HG03342 (cell line): ENCODE results near the gene CDH4.

Experiments
- ATAC-seq: cut with Tn5 transposase; IDR thresholded peaks from one replicate; pipeline ENCODE4 v1.9.1; 2021; ENCODE audit warnings: mild to moderate bottlenecking, moderate library complexity; ENCODE audit not compliant: unreplicated experiment

CDH4 gene

GRCh38 chr20:61878478-61879302 lies 626.6 kb downstream of the CDH4 start:
- ATAC-seq = no peak

GRCh38 chr20:61879303-61879620 lies 627.2 kb downstream of the CDH4 start:
- no peak for ATAC-seq

- no peak for ATAC-seq
Measured at GRCh38 chr20:61879694-61880093, 627.6 kb downstream of the CDH4 start.

GRCh38 chr20:61880706-61881105 lies 628.6 kb downstream of the CDH4 start:
- ATAC-seq = no peak

- no peak for ATAC-seq
Measured at GRCh38 chr20:61881416-61881815, 629.4 kb downstream of the CDH4 start.

GRCh38 chr20:61881861-61882260 lies 629.8 kb downstream of the CDH4 start:
- ATAC-seq = no peak

- ATAC-seq = no peak
Measured at GRCh38 chr20:61882716-61883615, 630.9 kb downstream of the CDH4 start.

GRCh38 chr20:61883857-61884393 lies 631.9 kb downstream of the CDH4 start:
- ATAC-seq = no peak

GRCh38 chr20:61884571-61885389 lies 632.7 kb downstream of the CDH4 start:
- no peak for ATAC-seq

GRCh38 chr20:61885759-61886715 lies 634.0 kb downstream of the CDH4 start:
- no peak for ATAC-seq

GRCh38 chr20:61886721-61887595 lies 634.9 kb downstream of the CDH4 start:
- ATAC-seq = no peak

GRCh38 chr20:61887596-61888093 lies 635.6 kb downstream of the CDH4 start:
- ATAC-seq = no peak

- ATAC-seq = no peak
Measured at GRCh38 chr20:61888101-61888865, 636.2 kb downstream of the CDH4 start.

GRCh38 chr20:61889659-61890058 lies 637.6 kb downstream of the CDH4 start:
- no peak for ATAC-seq

- no peak for ATAC-seq
Measured at GRCh38 chr20:61890210-61890609, 638.1 kb downstream of the CDH4 start.

- no peak for ATAC-seq
Measured at GRCh38 chr20:61891476-61891875, 639.4 kb downstream of the CDH4 start.

- ATAC-seq = no peak
Measured at GRCh38 chr20:61891916-61892649, 640.0 kb downstream of the CDH4 start.
